CD4-positive, alpha-beta T cell (primary cell): ENCODE measurements around the gene SV2C. TPM values are rescaled to one million over a fixed set of nuclear protein-coding genes. Genes with fewer than 3 reads are reported as not detected.

Source experiments
- ATAC-seq: fragments of 200-7000 bp; cut with Tn5 transposase; one replicate; pipeline ENCODE4 v1.10.0; 2022; ENCODE audit warnings: mild to moderate bottlenecking; ENCODE audit not compliant: poor library complexity
- CTCF ChIA-PET: fragments of 350-600 bp; sonication (Branson Sonifier 250); formaldehyde crosslinking; loops from one replicate; lab custom pipeline; 2021; ENCODE audit warnings: antibody characterized with exemption, inconsistent platforms; lab: Charles Lee
- POLR2A ChIA-PET: fragments of 350-600 bp; sonication (Branson Sonifier 250); formaldehyde crosslinking; loops from one replicate; lab custom pipeline; 2021; ENCODE audit warnings: antibody characterized with exemption, inconsistent platforms; lab: Charles Lee
- DNase-seq, 14 experiments: peaks; one replicate each; pipeline ENCODE4 v3.0.0-alpha.2; 2013 to 2020; ENCODE audit warnings: mixed read lengths in 2 of 14
- H3K27ac ChIP-seq, 2 donors: one replicate each; pipeline versions ENCODE4 v1.5.1 to v1.7.0; 2013; ENCODE audit warnings: low read length in 2 of 2, low read depth in 1 of 2, mild to moderate bottlenecking in 1 of 2
- H3K27me3 ChIP-seq, 2 experiments: 1 replicate in 1 of 2; 2 replicates in 1 of 2; pipeline versions ENCODE4 v1.6.1 to v1.7.0; 2013; ENCODE audit warnings: low read length in 2 of 2, control low read depth in 1 of 2, mild to moderate bottlenecking in 1 of 2, moderate library complexity in 1 of 2; ENCODE audit not compliant: insufficient read depth in 2 of 2, control insufficient read depth in 1 of 2
- H3K36me3 ChIP-seq: one replicate; pipeline ENCODE4 v1.6.1; 2013; ENCODE audit warnings: low read length, control low read depth; ENCODE audit not compliant: insufficient read depth
- H3K4me1 ChIP-seq: one replicate; pipeline ENCODE4 v1.6.1; 2013; ENCODE audit warnings: low read length, control low read depth; ENCODE audit not compliant: insufficient read depth
- H3K4me3 ChIP-seq: one replicate; pipeline ENCODE4 v1.5.1; 2013; ENCODE audit warnings: mild to moderate bottlenecking, low read length, moderate library complexity
- H3K9me3 ChIP-seq, 2 experiments: 1 replicate in 1 of 2; 2 replicates in 1 of 2; pipeline versions ENCODE4 v1.6.1 to v1.7.0; 2013; ENCODE audit warnings: low read length in 2 of 2, mild to moderate bottlenecking in 2 of 2, control low read depth in 1 of 2, moderate library complexity in 1 of 2; ENCODE audit not compliant: control insufficient read depth in 1 of 2, insufficient read depth in 1 of 2
- H3K27ac Mint-ChIP-seq: one replicate; pipeline ENCODE4 v1.8.0; 2020; ENCODE audit warnings: mixed read lengths
- H3K27me3 Mint-ChIP-seq: one replicate; pipeline ENCODE4 v1.8.0; 2021; ENCODE audit warnings: mixed read lengths
- H3K36me3 Mint-ChIP-seq: one replicate; pipeline ENCODE4 v1.8.0; 2021; ENCODE audit warnings: low read depth, mixed read lengths
- H3K4me1 Mint-ChIP-seq: one replicate; pipeline ENCODE4 v1.8.0; 2021; ENCODE audit warnings: low read depth, mixed read lengths
- H3K4me3 Mint-ChIP-seq: one replicate; pipeline ENCODE4 v1.8.0; 2020; ENCODE audit warnings: mild to moderate bottlenecking, mixed read lengths
- H3K9me3 Mint-ChIP-seq: one replicate; pipeline ENCODE4 v1.8.0; 2020; ENCODE audit warnings: mixed read lengths
- CTCF ChIP-seq: fragments of 200-600 bp; IDR thresholded peaks from one replicate; pipeline ENCODE4 v1.8.0; 2022; ENCODE audit warnings: antibody characterized with exemption, mild to moderate bottlenecking
- intact Hi-C, 2 experiments: fragments of 100-400 bp; cut with DNase I in 1 of 2; cut with micrococcal nuclease in 1 of 2; formaldehyde crosslinking; loops; one replicate each; pipeline versions ENCODE4 v1.15.1 to v1.9.0; 2023 to 2025; cut with DNase I, micrococcal nuclease
- total RNA-seq, 174 experiments: library from RNA in 2 of 174; stranded (reverse) in 2 of 174; gene quantifications; one replicate each; pipeline ENCODE4 v1.2.3 and lab custom pipeline; 2021 to 2026

The SV2C gene
- total RNA-seq, 2 experiments from 2014 or later = 0.03 to 0.08 TPM

GRCh38 chr5:76245590-76245989 lies 162.4 kb downstream of the SV2C start:
- Histone ChIP-seq H3K27me3 (no peaks in the 10 kb centered on the region), H3K27ac (no peak overlapping the region), H3K4me3 (no peak overlapping the region), H3K9me3 (no peaks in the 10 kb centered on the region), H3K4me1 (no peaks in the 10 kb centered on the region), H3K36me3 (no peaks in the 10 kb centered on the region)
- H3K27ac Mint-ChIP-seq = no peak overlapping the region
- H3K36me3 Mint-ChIP-seq = no peaks in the 10 kb centered on the region
- no peak for DNase-seq
- no peak for ATAC-seq
- no peak for TF ChIP-seq CTCF
- H3K4me1 Mint-ChIP-seq = no peaks in the 10 kb centered on the region
- peaks cover 2% of the 10 kb centered on the region for H3K27me3 Mint-ChIP-seq
- CTCF ChIA-PET = no interaction called here
- intact Hi-C loops = no loop called here
- POLR2A ChIA-PET = no interaction called here
- H3K9me3 Mint-ChIP-seq = no peaks in the 10 kb centered on the region
- no peak overlapping the region for H3K4me3 Mint-ChIP-seq

GRCh38 chr5:76249621-76250020 lies 166.4 kb downstream of the SV2C start:
- intact Hi-C loops = loop anchor here in 1 of 2 experiments (5.0 to 10.0 kb wide), 3 partner anchors 298 to 1575 kb away; no protein-coding TSS in a partner anchor
- Histone ChIP-seq H3K4me1 (no peaks in the 10 kb centered on the region), H3K9me3 (no peaks in the 10 kb centered on the region), H3K27ac (no peak overlapping the region), H3K27me3 (no peaks in the 10 kb centered on the region), H3K36me3 (no peaks in the 10 kb centered on the region), H3K4me3 (no peak overlapping the region)
- DNase-seq (no peak), ATAC-seq (no peak)
- H3K9me3 Mint-ChIP-seq = no peaks in the 10 kb centered on the region
- CTCF ChIA-PET = no interaction called here
- POLR2A ChIA-PET = no interaction called here
- no peaks in the 10 kb centered on the region for H3K27me3 Mint-ChIP-seq
- no peaks in the 10 kb centered on the region for H3K36me3 Mint-ChIP-seq
- H3K27ac Mint-ChIP-seq = no peak overlapping the region
- H3K4me3 Mint-ChIP-seq = no peak overlapping the region
- no peak for TF ChIP-seq CTCF
- H3K4me1 Mint-ChIP-seq = no peaks in the 10 kb centered on the region

- H3K4me3 ChIP-seq = no peak overlapping the region
- H3K9me3 Mint-ChIP-seq = no peaks in the 10 kb centered on the region
- no peaks in the 10 kb centered on the region for H3K27me3 ChIP-seq
- CTCF ChIA-PET = no interaction called here
- no peaks in the 10 kb centered on the region for H3K36me3 Mint-ChIP-seq
- no peaks in the 10 kb centered on the region for H3K4me1 ChIP-seq
- no peaks in the 10 kb centered on the region for H3K27me3 Mint-ChIP-seq
- intact Hi-C loops = loop anchor here in 1 of 2 experiments (5.0 to 10.0 kb wide), 3 partner anchors 297 to 1576 kb away; no protein-coding TSS in a partner anchor
- ATAC-seq = no peak
- H3K27ac ChIP-seq = no peak overlapping the region
- no peaks in the 10 kb centered on the region for H3K9me3 ChIP-seq
- no peak overlapping the region for H3K27ac Mint-ChIP-seq
- H3K36me3 ChIP-seq = no peaks in the 10 kb centered on the region
- POLR2A ChIA-PET = no interaction called here
- no peak overlapping the region for H3K4me3 Mint-ChIP-seq
- no peaks in the 10 kb centered on the region for H3K4me1 Mint-ChIP-seq
- DNase-seq = no peak
- no peak for TF ChIP-seq CTCF
These were observed 167.3 kb downstream of the SV2C start for GRCh38 chr5:76250463-76250862.
